Gastrocnemius medialis (tissue), 4 donors: ENCODE results near the gene RCOR1. TPM values are rescaled to one million over a fixed set of nuclear protein-coding genes. Genes with fewer than 3 reads are reported as not detected.

Source experiments
- ATAC-seq, 2 donors: fragments of 150-250 bp; one replicate each; pipeline ENCODE4 v1.9.1; 2016
- DNase-seq, 2 donors: peaks; one replicate each; pipeline ENCODE4 v3.0.0-alpha.2; 2019
- H3K27ac ChIP-seq, 4 donors: fragments of 200-600 bp; sonication (generic); 1 replicate in 1 of 4; 2 replicates in 3 of 4; pipeline ENCODE4 v1.5.1; 2016 to 2018; ENCODE audit warnings: mild to moderate bottlenecking in 2 of 4, moderate library complexity in 1 of 4
- H3K27me3 ChIP-seq, 3 donors: fragments of 200-600 bp; sonication (generic) in 2 of 3; 1 replicate in 1 of 3; 2 replicates in 2 of 3; pipeline versions ENCODE4 v1.5.1 to v1.6.0; 2016 to 2019; ENCODE audit warnings: mild to moderate bottlenecking in 1 of 3, moderate library complexity in 1 of 3
- H3K36me3 ChIP-seq, 2 donors: fragments of 200-600 bp; sonication (generic) in 1 of 2; one replicate each; pipeline ENCODE4 v1.5.1; 2017 to 2018
- H3K4me1 ChIP-seq, 2 donors: fragments of 200-600 bp; sonication (generic) in 1 of 2; one replicate each; pipeline ENCODE4 v1.5.1; 2016 to 2017; ENCODE audit warnings: mild to moderate bottlenecking in 2 of 2
- H3K4me3 ChIP-seq, 4 donors: fragments of 200-600 bp; sonication (generic) in 3 of 4; 1 replicate in 1 of 4; 2 replicates in 3 of 4; pipeline ENCODE4 v1.5.1; 2016 to 2019; ENCODE audit warnings: mild to moderate bottlenecking in 2 of 4
- H3K9me3 ChIP-seq, 3 donors: fragments of 200-600 bp; sonication (generic) in 2 of 3; 1 replicate in 1 of 3; 2 replicates in 2 of 3; pipeline ENCODE4 v1.5.1; 2016 to 2019
- POLR2A ChIP-seq, 2 donors: fragments of 450-650 bp; IDR thresholded peaks; one replicate each; pipeline ENCODE4 v1.6.1; 2017; ENCODE audit warnings: antibody characterized with exemption in 2 of 2, mild to moderate bottlenecking in 2 of 2, moderate library complexity in 2 of 2
- in situ Hi-C, 4 donors: fragments of 200-750 bp; cut with MboI; loops; one replicate each; pipeline versions ENCODE4 v1.15.0 to v1.8.0; 2017; ENCODE audit warnings: low sequenced_read_pairs in 4 of 4
- intact Hi-C: fragments of 100-400 bp; cut with DNase I; formaldehyde crosslinking; loops from one replicate; pipeline ENCODE4 v1.15.1; 2023; ENCODE audit warnings: low total_unique reads
- total RNA-seq, 4 donors: library from RNA; depleted of rRNA; stranded (reverse); fragments of >200 nt; gene quantifications; one replicate each; pipeline versions ENCODE4 v1.1.0 to v1.2.3, GENCODE V29; 2016
- TF ChIP-seq, protein P1 (sequence below), 5 experiments: fragments of 450-650 bp in 3 of 5; fragments of 200-600 bp in 2 of 5; sonication (generic) in 2 of 5; IDR thresholded peaks in 4 of 5; conservative IDR thresholded peaks in 1 of 5; 1 replicate in 4 of 5; 2 replicates in 1 of 5; pipeline ENCODE4 v1.5.1; 2016 to 2019; ENCODE audit warnings: antibody characterized with exemption in 5 of 5, mild to moderate bottlenecking in 3 of 5, moderate library complexity in 3 of 5

Gene RCOR1
- total RNA-seq, 4 donors from 2014 or later: 10.0 to 14.2 (median 12.1) TPM

DNA sequence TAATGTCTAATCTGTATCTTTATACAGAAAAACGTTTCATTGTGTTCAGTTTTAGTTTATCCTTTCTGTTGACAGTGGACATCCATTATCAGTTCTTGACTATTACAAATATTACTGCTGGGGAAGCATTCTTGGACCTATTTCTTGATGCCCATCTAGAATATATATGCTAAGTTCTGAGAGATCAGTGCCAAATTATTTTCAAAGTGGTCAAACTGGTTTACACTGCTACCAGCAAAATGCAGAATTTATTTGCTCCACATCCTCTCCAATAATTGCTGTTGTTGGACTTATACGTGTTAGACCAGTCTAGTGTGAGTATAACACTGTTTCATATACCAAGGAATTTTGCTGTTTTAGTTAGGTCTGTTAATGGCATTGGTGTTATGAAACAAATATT lies 99.3 kb downstream of the RCOR1 start:
- ATAC-seq: no peak
- peaks cover 27 to 31% of the 10 kb centered on the region in 2 donors for H3K4me1 ChIP-seq
- H3K36me3 ChIP-seq: no peaks in the 10 kb centered on the region
- TF ChIP-seq POLR2A (IDR thresholded peaks at IDR 0.05): no peak
- TF ChIP-seq, protein P1, sequence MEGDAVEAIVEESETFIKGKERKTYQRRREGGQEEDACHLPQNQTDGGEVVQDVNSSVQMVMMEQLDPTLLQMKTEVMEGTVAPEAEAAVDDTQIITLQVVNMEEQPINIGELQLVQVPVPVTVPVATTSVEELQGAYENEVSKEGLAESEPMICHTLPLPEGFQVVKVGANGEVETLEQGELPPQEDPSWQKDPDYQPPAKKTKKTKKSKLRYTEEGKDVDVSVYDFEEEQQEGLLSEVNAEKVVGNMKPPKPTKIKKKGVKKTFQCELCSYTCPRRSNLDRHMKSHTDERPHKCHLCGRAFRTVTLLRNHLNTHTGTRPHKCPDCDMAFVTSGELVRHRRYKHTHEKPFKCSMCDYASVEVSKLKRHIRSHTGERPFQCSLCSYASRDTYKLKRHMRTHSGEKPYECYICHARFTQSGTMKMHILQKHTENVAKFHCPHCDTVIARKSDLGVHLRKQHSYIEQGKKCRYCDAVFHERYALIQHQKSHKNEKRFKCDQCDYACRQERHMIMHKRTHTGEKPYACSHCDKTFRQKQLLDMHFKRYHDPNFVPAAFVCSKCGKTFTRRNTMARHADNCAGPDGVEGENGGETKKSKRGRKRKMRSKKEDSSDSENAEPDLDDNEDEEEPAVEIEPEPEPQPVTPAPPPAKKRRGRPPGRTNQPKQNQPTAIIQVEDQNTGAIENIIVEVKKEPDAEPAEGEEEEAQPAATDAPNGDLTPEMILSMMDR (IDR thresholded peaks at IDR 0.05 in 4 of 5, conservative IDR thresholded peaks at IDR 0.05 in 1 of 5): no peak
- no peak overlapping the region for H3K27ac ChIP-seq
- no peak overlapping the region for H3K4me3 ChIP-seq
- in situ Hi-C loops: loop anchor here in 2 of 4 donors (25.0 kb wide), 1 partner anchor 221 kb away; the partner anchor contains the start of gene AMN (in 2 of the 2)
- intact Hi-C loops: loop anchor here (5.0 kb wide), 1 partner anchor 99 kb away; the partner anchor contains the start of gene RCOR1
- no peaks in the 10 kb centered on the region for H3K27me3 ChIP-seq
- H3K9me3 ChIP-seq: no peaks in the 10 kb centered on the region
- DNase-seq: no peak

DNA sequence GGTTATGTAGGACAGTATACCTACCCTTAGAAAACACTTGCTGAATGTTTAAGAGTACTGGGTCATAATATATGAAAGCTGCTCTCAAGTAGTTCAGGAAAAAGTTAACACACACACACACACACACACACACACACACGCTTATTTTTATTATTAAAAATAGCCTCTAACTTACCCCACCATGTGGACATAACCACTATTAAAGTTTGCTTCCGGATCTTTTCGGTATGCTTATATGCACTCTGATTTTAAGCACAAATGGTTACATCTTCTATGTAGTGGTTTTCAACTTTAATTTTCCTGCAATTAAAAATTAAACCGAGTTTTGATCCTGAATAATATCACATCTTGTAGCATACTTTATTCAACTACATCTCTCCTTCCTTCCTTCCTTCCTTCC lies 99.9 kb downstream of the RCOR1 start:
- Histone ChIP-seq H3K27me3 (no peaks in the 10 kb centered on the region), H3K27ac (no peak overlapping the region), H3K36me3 (no peaks in the 10 kb centered on the region), H3K4me1 (peaks cover 33 to 37% of the 10 kb centered on the region in 2 donors), H3K4me3 (no peak overlapping the region), H3K9me3 (no peaks in the 10 kb centered on the region)
- no peak for DNase-seq
- intact Hi-C loops (loop anchor here (5.0 kb wide), 1 partner anchor 100 kb away; the partner anchor contains the start of gene RCOR1), in situ Hi-C loops (loop anchor here in 2 of 4 donors (25.0 kb wide), 1 partner anchor 220 kb away; the partner anchor contains the start of gene AMN (in 2 of the 2))
- ATAC-seq: no peak
- TF ChIP-seq, protein P1 (IDR thresholded peaks at IDR 0.05 in 4 of 5, conservative IDR thresholded peaks at IDR 0.05 in 1 of 5): no peak
- no peak for TF ChIP-seq POLR2A (IDR thresholded peaks at IDR 0.05)

DNA sequence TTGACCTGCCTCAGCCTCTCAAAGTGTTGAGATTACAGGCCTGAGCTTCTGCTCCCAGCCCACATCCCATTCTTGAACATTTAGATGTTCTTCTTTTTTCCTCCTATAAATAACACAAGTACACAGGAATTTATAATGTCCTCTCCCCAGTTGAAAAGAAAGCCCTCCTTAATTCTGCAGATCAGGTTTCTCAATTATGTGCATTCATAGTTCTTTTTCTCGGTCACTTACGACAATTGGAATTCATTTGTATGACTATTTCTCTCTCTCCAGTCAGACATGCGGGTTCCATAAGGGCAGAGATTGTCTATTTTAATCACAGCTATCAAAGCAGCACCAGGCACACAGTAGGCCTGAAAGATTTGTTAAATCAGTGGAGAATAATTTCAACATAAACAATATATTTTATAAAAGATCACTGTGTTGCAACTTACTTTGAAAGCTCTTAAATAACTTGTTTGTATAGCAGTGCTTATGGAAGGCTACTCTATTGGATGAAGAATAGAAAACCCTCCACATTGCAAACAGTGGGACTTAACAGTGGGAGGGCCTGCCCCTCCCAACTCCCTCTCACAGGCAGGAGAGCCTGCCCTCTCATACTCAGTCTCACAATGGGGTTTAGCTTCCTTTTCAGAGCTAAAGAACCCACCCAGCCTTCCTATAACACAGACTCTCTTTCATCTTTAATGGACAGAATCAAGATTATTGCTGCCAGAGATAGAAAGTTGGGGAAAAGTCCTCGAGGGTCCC lies 100.7 kb downstream of the RCOR1 start:
- in situ Hi-C loops (loop anchor here in 2 of 4 donors (25.0 kb wide), 1 partner anchor 219 kb away; the partner anchor contains the start of gene AMN (in 2 of the 2)), intact Hi-C loops (loop anchor here (5.0 kb wide), 1 partner anchor 101 kb away; the partner anchor contains the start of gene RCOR1)
- no peaks in the 10 kb centered on the region for H3K36me3 ChIP-seq
- no peak overlapping the region for H3K27ac ChIP-seq
- no peak overlapping the region for H3K4me3 ChIP-seq
- TF ChIP-seq POLR2A (IDR thresholded peaks at IDR 0.05): no peak
- TF ChIP-seq, protein P1 (IDR thresholded peaks at IDR 0.05 in 4 of 5, conservative IDR thresholded peaks at IDR 0.05 in 1 of 5): no peak
- H3K9me3 ChIP-seq: no peaks in the 10 kb centered on the region
- ATAC-seq: no peak
- no peak for DNase-seq
- peaks cover 37 to 45% of the 10 kb centered on the region in 2 donors for H3K4me1 ChIP-seq
- no peaks in the 10 kb centered on the region for H3K27me3 ChIP-seq

DNA sequence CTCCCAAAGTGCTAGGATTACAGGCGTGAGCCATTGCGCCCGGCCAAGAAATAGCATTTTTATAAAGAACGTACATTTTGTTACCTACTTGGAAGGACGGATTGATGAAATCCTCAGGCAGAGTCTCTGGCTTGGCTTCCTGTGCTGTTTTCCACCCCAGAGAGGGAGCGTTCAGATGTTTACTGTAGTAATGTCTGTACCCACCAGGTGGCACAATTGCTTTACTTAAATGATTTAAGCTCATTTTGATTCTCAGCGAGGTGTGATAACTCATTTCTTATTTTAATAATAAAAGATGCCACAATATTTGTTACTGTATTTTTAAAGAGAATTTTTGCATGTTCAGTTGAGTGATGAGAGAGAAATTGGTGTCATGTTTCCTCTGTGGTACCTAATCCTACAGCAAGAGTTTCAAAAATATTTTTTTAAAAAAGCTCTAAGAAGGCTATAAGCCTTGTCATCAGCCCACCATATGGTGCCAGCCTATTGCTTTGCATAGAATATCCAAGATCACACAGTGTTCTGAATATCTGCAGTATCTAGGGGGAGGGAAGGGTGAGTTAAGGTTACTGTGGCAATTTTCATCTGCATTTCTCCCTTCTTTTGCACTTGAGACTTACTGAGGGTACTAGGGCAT lies 102.2 kb downstream of the RCOR1 start:
- no peaks in the 10 kb centered on the region for H3K9me3 ChIP-seq
- ATAC-seq: peak; percentile 46 to 75
- no peak for TF ChIP-seq POLR2A (IDR thresholded peaks at IDR 0.05)
- TF ChIP-seq, protein P1 (IDR thresholded peaks at IDR 0.05 in 4 of 5, conservative IDR thresholded peaks at IDR 0.05 in 1 of 5): peak; percentile 55 to 75 (median 68)
- in situ Hi-C loops: loop anchor here in 2 of 4 donors (25.0 kb wide), 1 partner anchor 218 kb away; the partner anchor contains the start of gene AMN (in 2 of the 2)
- intact Hi-C loops: loop anchor here (1.0 to 5.0 kb wide), 4 partner anchors 83 to 397 kb away; partner anchors contain the start of genes RCOR1 and TRAF3
- H3K4me3 ChIP-seq: no peak overlapping the region
- peaks cover 49 to 51% of the 10 kb centered on the region in 2 donors for H3K4me1 ChIP-seq
- peak; percentile 40 to 41 for DNase-seq
- H3K27me3 ChIP-seq: no peaks in the 10 kb centered on the region
- H3K27ac ChIP-seq: no peak overlapping the region
- H3K36me3 ChIP-seq: no peaks in the 10 kb centered on the region
